GM10266 (cell line): ENCODE data around the gene CCDC178.
"Not testable (repeated sequence)": the region's sequence is repeated elsewhere in the genome, so short reads cannot be mapped to it uniquely, and the experiment has no call there.

Source experiments
- DNase-seq: peaks from one replicate; pipeline ENCODE4 v3.0.0; 2012; ENCODE audit errors: extremely low spot score
- TF ChIP-seq, protein P1 (sequence below): IDR thresholded peaks from 2 replicates; pipeline ENCODE4 v1.5.1; 2012; ENCODE audit warnings: mild to moderate bottlenecking, low read depth; ENCODE audit not compliant: control insufficient read depth, insufficient read depth; ENCODE audit errors: missing control alignments

The CCDC178 gene

GRCh38 chr18:33184958-33185357 lies 255.6 kb downstream of the CCDC178 start:
- DNase-seq = no peak
- TF ChIP-seq, protein P1, sequence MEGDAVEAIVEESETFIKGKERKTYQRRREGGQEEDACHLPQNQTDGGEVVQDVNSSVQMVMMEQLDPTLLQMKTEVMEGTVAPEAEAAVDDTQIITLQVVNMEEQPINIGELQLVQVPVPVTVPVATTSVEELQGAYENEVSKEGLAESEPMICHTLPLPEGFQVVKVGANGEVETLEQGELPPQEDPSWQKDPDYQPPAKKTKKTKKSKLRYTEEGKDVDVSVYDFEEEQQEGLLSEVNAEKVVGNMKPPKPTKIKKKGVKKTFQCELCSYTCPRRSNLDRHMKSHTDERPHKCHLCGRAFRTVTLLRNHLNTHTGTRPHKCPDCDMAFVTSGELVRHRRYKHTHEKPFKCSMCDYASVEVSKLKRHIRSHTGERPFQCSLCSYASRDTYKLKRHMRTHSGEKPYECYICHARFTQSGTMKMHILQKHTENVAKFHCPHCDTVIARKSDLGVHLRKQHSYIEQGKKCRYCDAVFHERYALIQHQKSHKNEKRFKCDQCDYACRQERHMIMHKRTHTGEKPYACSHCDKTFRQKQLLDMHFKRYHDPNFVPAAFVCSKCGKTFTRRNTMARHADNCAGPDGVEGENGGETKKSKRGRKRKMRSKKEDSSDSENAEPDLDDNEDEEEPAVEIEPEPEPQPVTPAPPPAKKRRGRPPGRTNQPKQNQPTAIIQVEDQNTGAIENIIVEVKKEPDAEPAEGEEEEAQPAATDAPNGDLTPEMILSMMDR = no peak

- TF ChIP-seq, protein P1 = no peak
- DNase-seq = no peak
Observed at GRCh38 chr18:33184175-33184574, 256.3 kb downstream of the CCDC178 start.

- no peak for DNase-seq
- TF ChIP-seq, protein P1 = no peak
Observed at GRCh38 chr18:33183136-33183535, 257.4 kb downstream of the CCDC178 start.

DNA sequence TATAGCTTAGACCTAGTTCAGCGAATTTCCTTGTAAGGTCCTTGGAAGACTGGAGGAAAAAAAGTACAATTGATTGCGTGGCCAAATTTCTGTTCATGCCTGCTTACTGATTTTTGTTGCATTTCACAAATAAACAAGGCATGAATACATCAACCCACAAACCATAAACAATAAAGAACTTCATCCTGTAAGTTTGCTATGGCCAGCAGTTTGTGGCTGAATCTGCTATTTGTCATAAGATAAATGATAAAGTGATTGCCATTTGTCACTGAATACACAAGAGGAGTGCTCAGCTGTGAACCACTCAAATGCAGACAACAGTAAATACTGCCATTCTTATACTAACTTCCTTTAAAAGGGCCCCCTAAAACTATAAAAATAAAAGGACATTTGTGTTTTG lies 259.5 kb downstream of the CCDC178 start:
- DNase-seq = no peak

DNA sequence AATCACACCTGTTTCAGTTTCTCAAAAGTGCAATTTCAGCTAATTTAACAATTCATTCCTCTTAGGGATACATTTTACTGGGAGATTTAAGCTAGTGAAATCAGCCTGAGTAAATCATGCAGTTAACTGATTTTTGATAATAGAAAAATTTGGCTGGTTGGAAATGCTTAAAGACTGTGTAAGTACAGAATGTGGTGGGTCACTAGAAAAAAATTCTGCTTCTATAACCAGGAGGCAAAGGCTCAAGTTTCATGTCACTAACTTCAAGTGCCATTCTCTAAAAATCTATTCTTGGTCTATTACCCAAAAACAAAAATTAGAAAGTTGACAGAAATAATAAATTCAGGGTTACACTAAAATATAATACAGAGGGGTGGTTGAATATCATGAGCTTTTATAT lies 271.3 kb downstream of the CCDC178 start:
- TF ChIP-seq, protein P1 = no peak
- no peak for DNase-seq

More for the DNA sequence above, 259.5 kb downstream of the CCDC178 start:
- TF ChIP-seq, protein P1 = no peak

GRCh38 chr18:33164121-33164520 lies 276.4 kb downstream of the CCDC178 start:
- DNase-seq = not testable (repeated sequence)

DNA sequence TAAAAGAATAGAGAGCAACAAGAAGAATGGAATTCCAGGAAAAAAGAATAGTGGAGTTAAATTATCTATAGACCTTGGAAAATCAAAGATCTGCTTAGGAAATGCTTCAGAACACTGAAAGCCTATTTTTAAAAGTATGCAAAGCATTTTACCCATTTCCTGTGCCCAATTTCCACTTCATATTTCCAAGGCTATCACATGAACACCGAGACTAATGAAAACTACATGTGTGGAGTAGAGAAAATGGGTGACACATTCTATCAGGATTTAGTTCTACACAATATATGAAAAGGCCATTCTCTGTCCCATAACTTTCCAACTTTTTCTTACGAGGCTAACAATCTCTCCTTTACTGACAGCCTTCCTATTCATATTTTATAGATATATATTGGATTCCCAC lies 279.4 kb downstream of the CCDC178 start:
- DNase-seq = no peak
- TF ChIP-seq, protein P1 = no peak

DNA sequence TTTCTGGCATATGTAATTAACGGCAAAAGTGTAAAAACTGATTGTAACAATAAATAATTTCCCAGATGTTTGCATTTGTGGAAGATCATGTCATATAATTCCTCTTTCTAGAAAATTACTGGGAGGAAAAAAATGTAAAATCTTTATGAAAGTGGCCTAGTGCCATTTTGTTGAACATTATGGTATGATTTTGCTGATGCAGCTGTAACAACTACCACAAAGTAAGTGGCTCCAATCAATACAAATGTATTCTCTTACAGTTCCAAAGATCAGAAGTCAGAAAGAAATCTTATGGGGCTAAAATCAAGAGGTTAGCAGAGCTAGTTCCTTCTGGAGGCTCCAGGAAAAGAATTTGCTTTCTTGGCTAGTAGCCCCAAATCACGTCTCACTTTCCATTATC lies 281.4 kb downstream of the CCDC178 start:
- no peak for DNase-seq
- TF ChIP-seq, protein P1 = no peak
